Adrenal gland (tissue), 12 donors: ENCODE data around the gene FXYD7. TPM values are rescaled to one million over a fixed set of nuclear protein-coding genes. Genes with fewer than 3 reads are reported as not detected.
"Not testable (repeated sequence)": the region's sequence is repeated elsewhere in the genome, so short reads cannot be mapped to it uniquely, and the experiment has no call there.

Experiments used
- DNase-seq, 7 donors: peaks; one replicate each; pipeline ENCODE4 v3.0.0-alpha.2; 2019 to 2020
- H3K27ac ChIP-seq, 5 donors: fragments of 200-600 bp; sonication (generic) in 4 of 5; 1 replicate in 3 of 5; 2 replicates in 2 of 5; pipeline versions ENCODE4 v1.5.1 to v1.8.0; 2016 to 2020; ENCODE audit warnings: mild to moderate bottlenecking in 1 of 5
- H3K27me3 ChIP-seq: fragments of 200-600 bp; 2 replicates; pipeline ENCODE4 v1.8.0; 2021
- H3K36me3 ChIP-seq, 2 donors: fragments of 200-600 bp; replicated peaks in 1 of 2; 1 replicate in 1 of 2; 2 replicates in 1 of 2; pipeline versions ENCODE4 v1.5.1 to v1.8.0; 2018 to 2022
- H3K4me1 ChIP-seq, 2 donors: fragments of 200-600 bp; replicated peaks in 1 of 2; 1 replicate in 1 of 2; 2 replicates in 1 of 2; pipeline versions ENCODE4 v1.5.1 to v1.8.0; 2018 to 2021
- H3K4me3 ChIP-seq, 4 donors: fragments of 200-600 bp; sonication (generic) in 3 of 4; one replicate each; pipeline ENCODE4 v1.5.1; 2016 to 2018
- H3K9me3 ChIP-seq, 3 donors: fragments of 200-600 bp; sonication (generic) in 1 of 3; replicated peaks in 1 of 3; 1 replicate in 2 of 3; 2 replicates in 1 of 3; pipeline versions ENCODE4 v1.5.1 to v1.8.0; 2016 to 2021
- CTCF ChIP-seq, 6 experiments: fragments of 450-650 bp in 4 of 6; fragments of 200-600 bp in 2 of 6; sonication (generic) in 1 of 6; IDR thresholded peaks; 1 replicate in 5 of 6; 2 replicates in 1 of 6; pipeline versions ENCODE4 v1.5.1 to v1.8.0; 2016 to 2021; ENCODE audit warnings: antibody characterized with exemption in 6 of 6, mild to moderate bottlenecking in 2 of 6, moderate library complexity in 1 of 6
- POLR2A ChIP-seq, 2 donors: fragments of 450-650 bp; IDR thresholded peaks; one replicate each; pipeline ENCODE4 v1.6.1; 2017; ENCODE audit warnings: antibody characterized with exemption in 2 of 2, mild to moderate bottlenecking in 2 of 2, moderate library complexity in 1 of 2
- WGBS, 4 donors: extraction: QIAGEN DNeasy Blood & Tissue Kit in 2 of 4; methylation state at CpG; one replicate each; pipeline versions ENCODE4 v1.1.5 to v1.1.7; 2013 to 2017; 5-methylcytosine and 5-hydroxymethylcytosine counted together
- intact Hi-C, 2 donors: fragments of 100-400 bp; cut with DNase I; formaldehyde crosslinking; loops; one replicate each; pipeline versions ENCODE4 v1.14.1 to v1.15.0; 2022 to 2023
- polyA plus RNA-seq, 3 donors: library from polyadenylated mRNA; stranded (reverse); fragments of 200-250 nt in 2 of 3; fragments of 350-450 nt in 1 of 3; fragmentation: Illumina TruSeq in 1 of 3; extraction: RNeasy Lipid Tissue Mini Kit (QIAGEN cat#74804) in 1 of 3; gene quantifications; one replicate each; pipeline ENCODE4 v1.2.3, GENCODE V29; 2013 to 2014
- total RNA-seq, 9 donors: library from RNA; depleted of rRNA in 4 of 9; stranded (reverse); fragments of >200 nt in 4 of 9; fragments of 120-200 nt in 1 of 9; fragmentation: NEBNext Ultra II Directional in 1 of 9; extraction: Animal tissue kit (Norgen Biotek cat#: 25700) in 1 of 9; gene quantifications; one replicate each; pipeline versions ENCODE4 v1.1.0 to v1.2.4, GENCODE V29; 2013 to 2023
- donor health status: healthy with polysubstance abuse.
- donor health status: Bipolar disorder and iron deficiency.
- donor health status: DM: yes; HTN: yes; CAD: no.
- donor health status: DM: no; HTN: no; CAD: no.
- donor health status: DM: no; HTN: no; CAD: no.
- donor health status: DM: yes; HTN: yes; CAD: no.

The FXYD7 gene
- total and polyA plus RNA-seq, 12 donors: 0.39 to 0.67 (median 0.64) TPM; not detected in 9

DNA sequence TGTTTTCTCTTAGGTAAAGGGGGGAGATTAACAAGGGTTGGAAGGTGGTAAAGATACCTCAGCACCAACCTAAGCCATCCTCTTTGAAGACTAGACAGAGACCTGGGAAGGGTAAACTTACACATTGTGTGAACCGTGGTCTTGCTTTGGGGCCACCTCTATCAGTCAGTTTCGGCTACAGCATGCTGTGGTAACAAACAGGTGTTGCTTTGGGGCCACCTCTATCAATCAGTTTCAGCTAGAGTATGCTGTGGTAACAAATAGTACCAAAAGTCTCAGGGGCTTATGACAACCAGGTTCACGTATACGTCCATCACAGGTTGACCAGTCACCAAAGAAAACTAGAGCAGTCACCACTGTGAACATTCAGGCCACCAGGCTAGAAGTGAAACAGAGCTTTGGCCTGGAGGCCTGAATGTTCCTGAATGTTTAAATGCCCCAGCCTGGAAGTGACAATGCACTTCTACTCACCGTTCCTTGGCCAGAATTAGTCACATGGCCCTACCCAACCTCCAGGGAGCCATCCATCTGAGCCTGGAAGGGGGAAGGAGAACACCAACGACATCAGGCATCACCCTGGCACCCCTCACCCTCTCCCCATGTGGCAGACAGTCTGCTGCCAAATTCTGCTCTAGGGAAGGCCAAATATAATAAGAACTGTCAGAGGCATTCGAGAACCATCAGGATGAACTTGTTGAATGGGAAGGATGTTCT, 3.8 kb downstream of the FXYD7 start:
- WGBS, 4 donors: 78 to 88% (median 80%) methylated on average over 7 of the region's 7 CpGs
- intact Hi-C loops: no loop called here
- Histone ChIP-seq H3K27me3 (peaks cover 4% of the 10 kb centered on the region), H3K9me3 (no peaks in the 10 kb centered on the region), H3K36me3 (no peaks in the 10 kb centered on the region), H3K4me3 (no peak overlapping the region), H3K4me1 (peaks cover 0 to 9% of the 10 kb centered on the region in 2 donors), H3K27ac (no peak overlapping the region)
- DNase-seq: no peak
- TF ChIP-seq POLR2A (IDR thresholded peaks at IDR 0.05) (no peak), CTCF (IDR thresholded peaks at IDR 0.05) (no peak)

DNA sequence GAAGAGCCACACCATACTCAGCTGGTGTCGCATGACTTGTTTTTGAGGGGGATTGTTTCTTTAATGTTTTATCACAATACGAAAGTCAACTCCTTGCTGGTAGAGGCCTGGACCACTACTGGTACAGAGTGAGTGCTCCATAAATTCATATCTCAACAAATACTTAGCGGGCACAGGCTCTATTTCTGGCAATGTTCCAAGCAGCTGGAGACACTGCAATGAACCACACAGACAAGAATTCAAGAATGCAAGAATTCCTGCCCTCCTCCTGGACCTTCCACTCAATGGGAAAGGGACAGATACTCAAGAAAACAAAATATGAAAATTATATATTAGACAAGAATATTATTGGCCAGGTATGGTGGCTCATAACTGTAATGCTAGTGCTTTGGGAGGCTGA, 6.4 kb downstream of the FXYD7 start:
- Histone ChIP-seq H3K4me3 (no peak overlapping the region), H3K27me3 (peaks cover 8% of the 10 kb centered on the region), H3K27ac (no peak overlapping the region), H3K4me1 (peaks cover 2 to 8% of the 10 kb centered on the region in 2 donors), H3K36me3 (no peaks in the 10 kb centered on the region), H3K9me3 (no peaks in the 10 kb centered on the region)
- intact Hi-C loops: no loop called here
- 78 to 93% (median 85%) methylated on average over 3 of the region's 3 CpGs for WGBS, 4 donors
- no peak for TF ChIP-seq POLR2A (IDR thresholded peaks at IDR 0.05)
- no peak for DNase-seq

DNA sequence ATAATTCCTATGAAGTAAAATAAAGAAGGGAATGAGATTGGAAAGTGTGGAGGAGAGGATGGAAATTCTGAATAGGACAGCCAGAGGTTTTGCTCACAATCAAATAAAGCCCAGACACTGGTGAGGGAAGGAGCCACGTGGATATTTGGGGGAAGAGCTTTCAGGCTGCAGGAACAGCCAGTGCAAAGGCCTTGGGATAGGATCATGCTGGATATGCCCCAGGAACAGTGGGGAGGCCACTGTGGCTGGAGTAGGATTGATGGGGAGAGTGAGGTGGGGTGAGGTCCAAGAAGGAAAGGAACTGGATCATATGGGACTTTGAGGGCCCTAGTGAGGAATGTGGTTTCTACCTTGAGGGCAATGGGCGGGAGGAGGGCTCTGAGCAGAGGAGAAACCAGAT, 7.4 kb downstream of the FXYD7 start:
- WGBS, 4 donors: 55 to 78% (median 74%) methylated on average over 2 of the region's 2 CpGs
- Histone ChIP-seq H3K9me3 (no peaks in the 10 kb centered on the region), H3K27me3 (peaks cover 9% of the 10 kb centered on the region), H3K4me3 (no peak overlapping the region), H3K4me1 (peaks cover 6 to 14% of the 10 kb centered on the region in 2 donors), H3K27ac (no peak overlapping the region), H3K36me3 (no peaks in the 10 kb centered on the region)
- no peak for TF ChIP-seq POLR2A (IDR thresholded peaks at IDR 0.05)
- TF ChIP-seq CTCF (IDR thresholded peaks at IDR 0.05): no peak
- intact Hi-C loops: no loop called here
- DNase-seq: no peak

- TF ChIP-seq POLR2A (IDR thresholded peaks at IDR 0.05) (no peak), CTCF (IDR thresholded peaks at IDR 0.05) (no peak)
- peaks cover 13% of the 10 kb centered on the region for H3K27me3 ChIP-seq
These were observed 8.4 kb downstream of the FXYD7 start for GRCh38 chr19:35151273-35152065.

DNA sequence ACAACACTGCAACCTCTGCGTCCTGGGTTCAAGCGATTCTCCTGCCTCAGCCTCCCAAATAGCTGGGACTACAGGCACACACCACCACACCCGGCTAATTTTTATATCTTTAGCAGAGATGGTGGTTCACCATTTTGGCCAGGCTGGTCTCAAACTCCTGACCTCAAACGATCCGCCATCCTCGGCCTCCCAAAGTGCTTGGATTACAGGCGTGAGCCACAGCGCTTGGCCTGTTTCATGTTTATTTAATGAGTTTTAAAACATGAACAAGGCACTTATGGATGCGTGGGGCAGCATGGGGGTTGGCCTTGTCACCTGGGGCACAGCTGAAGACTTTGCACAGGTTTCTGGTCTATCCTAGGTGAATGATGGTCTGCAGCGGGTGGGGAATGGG, 10.1 kb downstream of the FXYD7 start:
- H3K27ac ChIP-seq, intact Hi-C loops, H3K9me3 ChIP-seq, H3K4me3 ChIP-seq, DNase-seq: not testable (repeated sequence)
- Histone ChIP-seq H3K36me3 (peaks cover 0 to 10% of the 10 kb centered on the region in 2 donors), H3K4me1 (peaks cover 6 to 18% of the 10 kb centered on the region in 2 donors), H3K27me3 (peaks cover 13% of the 10 kb centered on the region)
- 64 to 85% (median 74%) methylated on average over 10 of the region's 10 CpGs for WGBS, 4 donors

More at GRCh38 chr19:35151273-35152065, 8.4 kb downstream of the FXYD7 start:
- H3K9me3 ChIP-seq: no peaks in the 10 kb centered on the region
- no peak overlapping the region for H3K4me3 ChIP-seq
- H3K27ac ChIP-seq: no peak overlapping the region
- no peaks in the 10 kb centered on the region for H3K36me3 ChIP-seq
- intact Hi-C loops: no loop called here
- peaks cover 6 to 18% of the 10 kb centered on the region in 2 donors for H3K4me1 ChIP-seq
- no peak for DNase-seq
- WGBS, 4 donors: 84 to 90% (median 87%) methylated on average over 20 of the region's 20 CpGs
